Smooth muscle cell (in vitro differentiated cells): ENCODE results near the gene SLC25A45. TPM values are rescaled to one million over a fixed set of nuclear protein-coding genes. Genes with fewer than 3 reads are reported as not detected.

Source experiments
- DNase-seq: peaks from one replicate; lab custom pipeline; 2025; ENCODE audit not compliant: unreplicated experiment; lab: John Stamatoyannopoulos, UW
- H2AFZ ChIP-seq: fragments of 200-600 bp; sonication (generic); 2 replicates; pipeline ENCODE4 v1.6.0; 2016; ENCODE audit warnings: antibody characterized with exemption, low read depth, mild to moderate bottlenecking
- H3F3A ChIP-seq: fragments of 200-600 bp; sonication (generic); 2 replicates; pipeline ENCODE4 v1.6.0; 2017; ENCODE audit warnings: antibody characterized with exemption, low read depth
- H3K27ac ChIP-seq: fragments of 200-600 bp; sonication (generic); 2 replicates; pipeline ENCODE4 v1.5.1; 2016; ENCODE audit warnings: low read depth, mild to moderate bottlenecking
- H3K27me3 ChIP-seq: fragments of 200-600 bp; sonication (generic); 2 replicates; pipeline ENCODE4 v1.6.1; 2016; ENCODE audit warnings: low read depth, mild to moderate bottlenecking
- H3K36me3 ChIP-seq: fragments of 200-600 bp; sonication (generic); 2 replicates; pipeline ENCODE4 v1.5.1; 2016; ENCODE audit warnings: low read depth
- H3K4me1 ChIP-seq: fragments of 200-600 bp; sonication (generic); 2 replicates; pipeline ENCODE4 v1.5.1; 2016; ENCODE audit warnings: low read depth
- H3K4me2 ChIP-seq: fragments of 200-600 bp; sonication (generic); 2 replicates; pipeline ENCODE4 v1.6.0; 2016; ENCODE audit warnings: mild to moderate bottlenecking
- H3K4me3 ChIP-seq: fragments of 200-600 bp; sonication (generic); 2 replicates; pipeline ENCODE4 v1.5.1; 2016; ENCODE audit warnings: mild to moderate bottlenecking
- H3K79me2 ChIP-seq: fragments of 200-600 bp; sonication (generic); 2 replicates; pipeline ENCODE4 v1.6.0; 2016; ENCODE audit warnings: low read depth, mild to moderate bottlenecking
- H3K9ac ChIP-seq: fragments of 200-600 bp; sonication (generic); 2 replicates; pipeline ENCODE4 v1.6.0; 2016; ENCODE audit warnings: low read depth
- H3K9me3 ChIP-seq: fragments of 200-600 bp; sonication (generic); replicated peaks from 2 replicates; pipeline ENCODE4 v1.5.1; 2016; ENCODE audit warnings: low read depth
- H4K20me1 ChIP-seq: fragments of 200-600 bp; sonication (generic); 2 replicates; pipeline ENCODE4 v1.6.0; 2016; ENCODE audit warnings: low read depth
- CTCF ChIP-seq: fragments of 200-600 bp; sonication (generic); IDR thresholded peaks from 2 replicates; pipeline ENCODE4 v1.5.1; 2017; ENCODE audit warnings: borderline replicate concordance, mild to moderate bottlenecking, antibody characterized with exemption; ENCODE audit not compliant: insufficient read depth, poor library complexity, severe bottlenecking
- WGBS: methylation state at CpG from one replicate; pipeline ENCODE4 v1.1.7; 2016; ENCODE audit warnings: low lambda C conversion rate; 5-methylcytosine and 5-hydroxymethylcytosine counted together
- polyA plus RNA-seq: library from polyadenylated mRNA; unstranded; fragments of >200 nt; fragmentation: Nextera tagmentation; extraction: Ambion mirVana; gene quantifications from 2 replicates; pipeline ENCODE4 v1.2.1, GENCODE V29; 2016
- total RNA-seq: library from RNA; depleted of rRNA; stranded (reverse); fragments of >200 nt; gene quantifications from 2 replicates; pipeline ENCODE4 v1.2.3, GENCODE V29; 2014

Gene SLC25A45
- total and polyA plus RNA-seq, 2 experiments from 2014 or later: 0.81 to 3.4 TPM

- no peaks in the 10 kb centered on the region for H3K27me3 ChIP-seq
- H3K4me2 ChIP-seq: no peak overlapping the region
- no peak for DNase-seq
- peak overlapping the region; percentile 97 for H3K27ac ChIP-seq
- peaks cover 29% of the 10 kb centered on the region for H3K79me2 ChIP-seq
- H4K20me1 ChIP-seq: peaks cover 7% of the 10 kb centered on the region
- 50% methylated on average over 8 of the region's 8 CpGs for WGBS
- H3K4me1 ChIP-seq: peaks cover 27% of the 10 kb centered on the region
- H3F3A ChIP-seq: peaks cover 29% of the 10 kb centered on the region
- peak overlapping the region; percentile 52 for H3K9ac ChIP-seq
- no peak overlapping the region for H2AFZ ChIP-seq
- H3K4me3 ChIP-seq: no peak overlapping the region
- no peaks in the 10 kb centered on the region for H3K36me3 ChIP-seq
- TF ChIP-seq CTCF: no peak
- H3K9me3 ChIP-seq: no peaks in the 10 kb centered on the region
Measured at GRCh38 chr11:65384301-65384889, 1.9 kb upstream of the SLC25A45 start.

GRCh38 chr11:65383778-65384177 lies 1.3 kb upstream of the SLC25A45 start:
- Histone ChIP-seq H4K20me1 (peaks cover under 1% of the 10 kb centered on the region), H3K36me3 (no peaks in the 10 kb centered on the region), H3K9ac (peak overlapping the region; percentile 52), H3F3A (peaks cover 29% of the 10 kb centered on the region), H3K4me2 (no peak overlapping the region), H3K79me2 (peaks cover 23% of the 10 kb centered on the region), H3K4me1 (peaks cover 27% of the 10 kb centered on the region), H2AFZ (no peak overlapping the region), H3K27ac (peak overlapping the region; percentile 97), H3K9me3 (no peaks in the 10 kb centered on the region), H3K27me3 (no peaks in the 10 kb centered on the region), H3K4me3 (no peak overlapping the region)
- no peak for TF ChIP-seq CTCF
- DNase-seq: no peak
- 79% methylated on average over 6 of the region's 6 CpGs for WGBS

- peak overlapping the region; percentile 30 for H3K4me3 ChIP-seq
- peak overlapping the region; percentile 97 for H3K27ac ChIP-seq
- no peaks in the 10 kb centered on the region for H3K27me3 ChIP-seq
Measured at GRCh38 chr11:65382804-65383368, 440 bp upstream of the SLC25A45 start.

More at GRCh38 chr11:65382804-65383368, 440 bp upstream of the SLC25A45 start:
- no peak overlapping the region for H2AFZ ChIP-seq
- WGBS: 15% methylated on average over 12 of the region's 12 CpGs
- DNase-seq: no peak
- peaks cover 24% of the 10 kb centered on the region for H3F3A ChIP-seq
- H3K4me1 ChIP-seq: peaks cover 23% of the 10 kb centered on the region
- H4K20me1 ChIP-seq: no peaks in the 10 kb centered on the region
- no peaks in the 10 kb centered on the region for H3K9me3 ChIP-seq
- peak overlapping the region; percentile 74 for H3K4me2 ChIP-seq
- TF ChIP-seq CTCF: no peak
- H3K9ac ChIP-seq: peak overlapping the region; percentile 79
- H3K79me2 ChIP-seq: peaks cover 14% of the 10 kb centered on the region
- H3K36me3 ChIP-seq: no peaks in the 10 kb centered on the region
